ENCODE measurements around the gene TEAD2.
A peak's percentile ranks its signal among the peaks of the same experiment; 100 is the strongest.

Gene TEAD2

GRCh38 chr19:49324801-49325576, 37.2 kb downstream of the TEAD2 start, which contains the start of gene SLC6A16:
SLC6A16 (minus strand) TSS chr19:49325191; CDS start chr19:49311347, 13,844 bp downstream.
- TF ChIP-seq CTCF (IDR thresholded peaks at IDR 0.05; ENCODE audit: low read length) (no peak), EZH2 (IDR thresholded peaks at IDR 0.05; ENCODE audit: borderline replicate concordance, low read length) (no peak)
- no peaks in the 10 kb centered on the region for H3K27me3 ChIP-seq (ENCODE audit: insufficient read depth, low read length)
- H2AFZ ChIP-seq (ENCODE audit: low read length) = no peak within 1 kb of the TSS
- peaks cover 44% of the 10 kb centered on the region for H3K4me1 ChIP-seq (ENCODE audit: insufficient read depth, low read length, severe bottlenecking)
- H3K36me3 ChIP-seq (ENCODE audit: insufficient read depth, low read length) = peaks cover 9% of the 10 kb centered on the region; the same call in 1 of the 2 replicates
- peak within 1 kb of the TSS; percentile 96 for H3K27ac ChIP-seq (ENCODE audit: low read depth, low read length, poor library complexity, severe bottlenecking)
- peaks cover 8% of the 10 kb centered on the region; the same call in 1 of the 2 replicates for H3K9me3 ChIP-seq (ENCODE audit: low read length)
- no peak within 1 kb of the TSS for H3K4me3 ChIP-seq (ENCODE audit: low read depth, low read length, poor library complexity, severe bottlenecking)
- H4K20me1 ChIP-seq (ENCODE audit: insufficient read depth, low read length) = no peaks in the 10 kb centered on the region
- H3K9ac ChIP-seq (ENCODE audit: low read length) = no peak within 1 kb of the TSS
- H3K4me2 ChIP-seq (ENCODE audit: low read length) = peak within 1 kb of the TSS; percentile 64
- H3K9me2 ChIP-seq (ENCODE audit: low read depth, low read length) = no peaks in the 10 kb centered on the region
- no peaks in the 10 kb centered on the region for H3K79me2 ChIP-seq (ENCODE audit: insufficient read depth, low read length)
- H3F3A ChIP-seq (ENCODE audit: insufficient read depth, low read length) = 0 out of 2 replicates have a peak, but pooled peaks cover 3% of the 10 kb centered on the region

GRCh38 chr19:49318296-49318695, 43.9 kb downstream of the TEAD2 start:
- Histone ChIP-seq H4K20me1 (ENCODE audit: insufficient read depth, low read length) (no peaks in the 10 kb centered on the region), H3K9ac (ENCODE audit: low read length) (no peak overlapping the region), H3K9me2 (ENCODE audit: low read depth, low read length) (no peaks in the 10 kb centered on the region), H3K9me3 (ENCODE audit: low read length) (peaks cover 7% of the 10 kb centered on the region; the same call in 1 of the 2 replicates), H3K4me2 (ENCODE audit: low read length) (no peak overlapping the region), H3K79me2 (ENCODE audit: insufficient read depth, low read length) (no peaks in the 10 kb centered on the region), H3K4me3 (ENCODE audit: low read depth, low read length, poor library complexity, severe bottlenecking) (no peak overlapping the region), H3F3A (ENCODE audit: insufficient read depth, low read length) (0 out of 2 replicates have a peak, but pooled peaks cover 3% of the 10 kb centered on the region), H2AFZ (ENCODE audit: low read length) (no peak overlapping the region), H3K36me3 (ENCODE audit: insufficient read depth, low read length) (peaks cover 11% of the 10 kb centered on the region), H3K27me3 (ENCODE audit: insufficient read depth, low read length) (no peaks in the 10 kb centered on the region), H3K27ac (ENCODE audit: low read depth, low read length, poor library complexity, severe bottlenecking) (no peak overlapping the region), H3K4me1 (ENCODE audit: insufficient read depth, low read length, severe bottlenecking) (no peaks in the 10 kb centered on the region)
- TF ChIP-seq EZH2 (IDR thresholded peaks at IDR 0.05; ENCODE audit: borderline replicate concordance, low read length) (no peak), CTCF (IDR thresholded peaks at IDR 0.05; ENCODE audit: low read length) (no peak)

GRCh38 chr19:49316284-49316683, 45.9 kb downstream of the TEAD2 start:
- H3K27ac ChIP-seq (ENCODE audit: low read depth, low read length, poor library complexity, severe bottlenecking) = no peak overlapping the region
- no peak overlapping the region for H2AFZ ChIP-seq (ENCODE audit: low read length)
- H3K4me1 ChIP-seq (ENCODE audit: insufficient read depth, low read length, severe bottlenecking) = no peaks in the 10 kb centered on the region
- H4K20me1 ChIP-seq (ENCODE audit: insufficient read depth, low read length) = no peaks in the 10 kb centered on the region
- H3K4me2 ChIP-seq (ENCODE audit: low read length) = no peak overlapping the region
- peaks cover 4% of the 10 kb centered on the region; the same call in 1 of the 2 replicates for H3K9me3 ChIP-seq (ENCODE audit: low read length)
- TF ChIP-seq CTCF (IDR thresholded peaks at IDR 0.05; ENCODE audit: low read length) (no peak), EZH2 (IDR thresholded peaks at IDR 0.05; ENCODE audit: borderline replicate concordance, low read length) (no peak)
- no peaks in the 10 kb centered on the region for H3K79me2 ChIP-seq (ENCODE audit: insufficient read depth, low read length)
- H3K27me3 ChIP-seq (ENCODE audit: insufficient read depth, low read length) = no peaks in the 10 kb centered on the region
- H3K9ac ChIP-seq (ENCODE audit: low read length) = no peak overlapping the region
- no peak overlapping the region for H3K4me3 ChIP-seq (ENCODE audit: low read depth, low read length, poor library complexity, severe bottlenecking)
- H3K9me2 ChIP-seq (ENCODE audit: low read depth, low read length) = no peaks in the 10 kb centered on the region
- H3F3A ChIP-seq (ENCODE audit: insufficient read depth, low read length) = no peaks in the 10 kb centered on the region
- H3K36me3 ChIP-seq (ENCODE audit: insufficient read depth, low read length) = peaks cover 11% of the 10 kb centered on the region
